ENCODE data around the gene UACA. TPM values are rescaled to one million over a fixed set of nuclear protein-coding genes. Genes with fewer than 3 reads are reported as not detected.

The UACA gene
- polyA plus RNA-seq, 3 donors, result 98.9 to 112 (median 105) TPM

GRCh38 chr15:70788114-70789049 lies 25.0 kb upstream of the UACA start:
- no peak for DNase-seq (ENCODE audit: low read depth in 3 of 3, low spot score in 2 of 3)

GRCh38 chr15:70786996-70787395 lies 23.6 kb upstream of the UACA start:
- no peak for DNase-seq (ENCODE audit: low read depth in 3 of 3, low spot score in 2 of 3)

GRCh38 chr15:70783610-70784022 lies 20.3 kb upstream of the UACA start:
- DNase-seq (ENCODE audit: low read depth in 3 of 3, low spot score in 2 of 3), result no peak

GRCh38 chr15:70783041-70783440 lies 19.7 kb upstream of the UACA start:
- DNase-seq (ENCODE audit: low read depth in 3 of 3, low spot score in 2 of 3), result no peak

- no peak for DNase-seq (ENCODE audit: low read depth in 3 of 3, low spot score in 2 of 3)
These were observed 17.9 kb upstream of the UACA start for GRCh38 chr15:70781236-70781635.

GRCh38 chr15:70778258-70779076 lies 15.1 kb upstream of the UACA start:
- DNase-seq (ENCODE audit: low read depth in 3 of 3, low spot score in 2 of 3), result no peak

GRCh38 chr15:70777170-70777926 lies 14.0 kb upstream of the UACA start:
- DNase-seq (ENCODE audit: low read depth in 3 of 3, low spot score in 2 of 3), result no peak

- DNase-seq (ENCODE audit: low read depth in 3 of 3, low spot score in 2 of 3), result no peak
These were observed 11.8 kb upstream of the UACA start for GRCh38 chr15:70775160-70775559.

- DNase-seq (ENCODE audit: low read depth in 3 of 3, low spot score in 2 of 3), result no peak
These were observed 9.0 kb upstream of the UACA start for GRCh38 chr15:70772402-70772801.

- no peak for DNase-seq (ENCODE audit: low read depth in 3 of 3, low spot score in 2 of 3)
These were observed 7.5 kb upstream of the UACA start for GRCh38 chr15:70770863-70771262.

GRCh38 chr15:70768257-70768883 lies 5.0 kb upstream of the UACA start:
- DNase-seq (ENCODE audit: low read depth in 3 of 3, low spot score in 2 of 3), result no peak

- DNase-seq (ENCODE audit: low read depth in 3 of 3, low spot score in 2 of 3), result no peak
These were observed 4.3 kb upstream of the UACA start for GRCh38 chr15:70767667-70768066.

GRCh38 chr15:70766597-70766996 lies 3.2 kb upstream of the UACA start:
- no peak for DNase-seq (ENCODE audit: low read depth in 3 of 3, low spot score in 2 of 3)

GRCh38 chr15:70765504-70766281 lies 2.3 kb upstream of the UACA start:
- DNase-seq (ENCODE audit: low read depth in 3 of 3, low spot score in 2 of 3), result no peak

GRCh38 chr15:70763950-70764730 lies 782 bp upstream of the UACA start:
- DNase-seq (ENCODE audit: low read depth in 3 of 3, low spot score in 2 of 3), result peak in 1 of 3 donors; percentile 27

- DNase-seq (ENCODE audit: low read depth in 3 of 3, low spot score in 2 of 3), result no peak
These were observed 764 bp downstream of the UACA start for GRCh38 chr15:70762469-70763119.

- DNase-seq (ENCODE audit: low read depth in 3 of 3, low spot score in 2 of 3), result no peak
These were observed 1.4 kb downstream of the UACA start for GRCh38 chr15:70761931-70762468.

- no peak for DNase-seq (ENCODE audit: low read depth in 3 of 3, low spot score in 2 of 3)
These were observed 2.3 kb downstream of the UACA start for GRCh38 chr15:70761046-70761445.

Measured in right renal cortex interstitium (tissue), 3 donors.